Head of caudate nucleus (tissue), 42 donors: ENCODE measurements around the gene NPIPB8.
"Not testable (repeated sequence)": the region's sequence is repeated elsewhere in the genome, so short reads cannot be mapped to it uniquely, and the experiment has no call there.

Experiments used
- DNase-seq, 42 donors: peaks; one replicate each; pipeline versions ENCODE4 v3.0.0 to v3.0.0-alpha.2; 2020 to 2021; ENCODE audit warnings: mixed read lengths in 7 of 42
- intact Hi-C: fragments of 100-400 bp; cut with DNase I; formaldehyde crosslinking; loops from one replicate; pipeline ENCODE4 v1.15.0; 2022

The NPIPB8 gene

GRCh38 chr16:28637765-28638164, at the start of gene NPIPB8:
Gene NPIPB8 (plus strand): TSS chr16:28638065. CDS start chr16:28638361, 296 bp downstream.
- intact Hi-C loops, DNase-seq: not testable (repeated sequence)

GRCh38 chr16:28589069-28589468, 48.8 kb upstream of the NPIPB8 start:
- no peak for DNase-seq
- intact Hi-C loops, result no loop called here

DNA sequence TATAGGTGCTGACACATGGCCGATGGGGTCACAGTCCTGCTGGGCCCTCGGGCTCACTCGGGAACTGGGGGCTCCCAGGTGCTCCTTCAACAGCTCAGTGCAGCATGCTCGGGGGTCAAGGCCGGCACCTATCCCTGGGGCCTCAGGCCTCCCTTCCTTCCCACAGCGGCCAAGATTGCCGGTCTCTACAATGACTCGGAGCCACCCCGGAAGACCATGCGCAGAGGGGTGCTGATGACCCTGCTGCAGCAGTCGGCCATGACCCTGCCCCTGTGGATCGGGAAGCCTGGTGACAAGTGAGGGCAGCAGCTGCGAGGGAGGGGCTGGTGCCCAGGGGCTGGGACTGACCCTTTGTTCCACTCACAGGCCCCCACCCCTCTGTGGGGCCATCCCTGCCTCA, 47.9 kb upstream of the NPIPB8 start:
- no peak for DNase-seq
- intact Hi-C loops, result no loop called here

GRCh38 chr16:28590384-28591340, 47.2 kb upstream of the NPIPB8 start:
- intact Hi-C loops, result no loop called here
- no peak for DNase-seq

DNA sequence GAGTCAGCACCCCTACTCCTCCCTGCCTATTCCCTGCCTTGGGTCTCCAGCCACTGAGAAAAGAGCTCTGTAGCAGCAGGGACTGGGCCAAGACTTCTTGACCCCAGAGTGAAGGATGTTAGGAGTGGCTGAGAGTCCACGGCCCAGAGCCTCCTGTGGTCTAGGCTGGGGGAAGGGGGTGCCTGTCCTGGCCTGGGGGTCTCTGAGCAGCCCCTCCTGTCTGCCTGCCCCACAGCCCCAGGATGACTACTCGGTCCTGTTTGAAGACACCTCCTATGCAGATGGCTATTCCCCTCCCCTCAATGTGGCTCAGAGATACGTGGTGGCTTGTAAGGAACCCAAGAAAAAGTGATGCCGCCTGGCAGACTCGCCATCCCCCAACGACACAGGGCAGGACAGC, 46.5 kb upstream of the NPIPB8 start:
- intact Hi-C loops, result no loop called here
- no peak for DNase-seq

DNA sequence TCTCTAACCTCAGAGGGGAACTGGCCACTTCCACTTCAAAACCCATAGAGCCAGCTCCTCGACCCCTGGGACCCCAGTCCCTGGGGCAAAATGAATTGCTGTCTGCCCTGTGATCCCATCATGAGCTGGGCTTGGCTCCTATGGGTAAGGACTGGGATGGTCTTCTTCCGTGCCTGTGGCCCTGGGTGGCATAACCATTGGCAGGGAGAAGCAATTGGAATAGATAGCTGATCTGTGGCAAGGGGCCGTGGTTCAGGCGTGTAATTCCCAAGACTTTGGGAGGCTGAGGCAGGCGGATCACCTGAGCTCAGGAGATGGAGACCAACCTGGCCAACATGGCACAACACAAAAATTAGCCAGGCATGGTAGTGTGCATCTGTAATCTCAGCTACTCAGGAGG, 45.4 kb upstream of the NPIPB8 start:
- no peak for DNase-seq
- intact Hi-C loops, result no loop called here

DNA sequence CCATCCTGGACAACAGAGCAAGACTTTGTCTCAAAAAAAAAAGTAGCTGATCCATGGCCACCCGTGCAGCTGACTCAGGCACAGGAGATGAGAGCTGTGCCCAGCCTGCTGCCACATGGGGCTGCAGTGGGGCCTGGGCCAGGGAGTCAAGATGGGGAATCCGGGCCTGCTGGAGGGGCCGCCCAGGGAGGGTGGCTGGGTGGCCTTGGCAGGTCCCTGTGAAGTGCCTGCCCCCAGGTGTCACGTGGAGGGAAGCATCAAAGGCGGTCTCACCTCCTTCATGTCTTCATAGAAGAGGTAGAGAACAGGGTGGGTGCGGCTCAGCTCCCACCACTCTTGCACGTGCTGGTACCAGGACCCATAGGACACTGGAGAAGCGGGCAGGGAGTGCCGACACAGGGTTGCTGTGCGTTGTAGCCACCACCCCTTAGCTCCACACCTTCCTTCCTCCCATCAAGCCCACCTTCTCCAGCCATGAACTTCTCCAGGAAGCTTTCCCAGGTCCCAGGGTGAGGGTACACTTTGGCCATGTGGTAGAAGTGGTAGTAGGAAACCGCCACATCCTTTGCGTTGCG, 44.8 kb upstream of the NPIPB8 start:
- intact Hi-C loops, result no loop called here
- DNase-seq, result no peak

DNA sequence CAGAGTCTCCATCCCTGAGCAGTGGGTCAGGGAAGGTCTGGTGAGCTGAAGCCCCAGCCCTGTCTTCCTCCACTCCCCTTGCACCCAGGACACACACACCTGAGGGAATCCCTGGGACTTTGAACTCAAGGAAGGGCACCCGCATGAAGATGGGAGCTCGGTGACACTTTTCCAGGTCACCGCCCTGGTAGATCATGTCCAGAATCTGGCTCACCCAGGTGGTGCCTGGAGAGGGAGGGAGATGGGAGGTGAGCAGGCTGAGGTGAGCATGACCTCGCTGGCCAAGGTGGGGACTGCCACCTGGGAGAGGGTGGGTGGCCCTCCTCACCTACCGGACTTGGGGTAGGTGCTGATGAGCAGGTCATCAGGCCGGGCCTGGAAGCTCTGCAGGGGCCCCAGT, 42.4 kb upstream of the NPIPB8 start:
- DNase-seq, intact Hi-C loops: not testable (repeated sequence)

DNA sequence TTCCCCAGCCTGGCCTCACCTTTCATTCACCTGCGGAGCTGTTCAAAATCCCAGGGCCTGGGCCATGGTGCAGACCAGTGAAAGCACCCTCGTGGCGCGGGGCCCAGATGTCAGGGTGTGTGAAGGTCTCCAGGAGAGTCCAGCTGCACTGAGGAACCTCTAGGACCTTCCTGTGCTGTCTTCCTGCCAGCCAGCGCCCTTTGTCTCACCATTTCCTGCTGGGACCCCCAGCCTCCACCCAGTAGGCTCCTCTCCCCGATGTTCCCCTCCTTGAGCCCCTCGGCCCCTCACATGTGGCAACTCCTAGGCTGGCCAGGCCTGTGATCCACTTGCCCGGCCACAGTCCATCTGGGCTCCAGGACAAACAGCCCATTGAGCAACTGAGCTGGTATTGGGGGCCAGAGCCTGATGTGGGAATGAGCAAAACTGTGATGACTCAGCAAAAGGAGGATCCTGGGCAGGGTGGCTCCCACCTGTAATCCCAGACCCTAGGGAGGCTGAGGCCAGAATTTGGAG, 41.7 kb upstream of the NPIPB8 start:
- DNase-seq, result no peak

GRCh38 chr16:28596840-28597691, 40.8 kb upstream of the NPIPB8 start, which contains the start of gene SULT1A2:
Gene SULT1A2 (minus strand): TSS chr16:28597050. CDS start chr16:28595930, 1,120 bp downstream.
- intact Hi-C loops, result no loop called here
- DNase-seq, result no peak

More for the DNA sequence above, 41.7 kb upstream of the NPIPB8 start:
- intact Hi-C loops, result no loop called here

- DNase-seq, result no peak
- intact Hi-C loops, result no loop called here
Measured at GRCh38 chr16:28597692-28598261, 40.1 kb upstream of the NPIPB8 start.

DNA sequence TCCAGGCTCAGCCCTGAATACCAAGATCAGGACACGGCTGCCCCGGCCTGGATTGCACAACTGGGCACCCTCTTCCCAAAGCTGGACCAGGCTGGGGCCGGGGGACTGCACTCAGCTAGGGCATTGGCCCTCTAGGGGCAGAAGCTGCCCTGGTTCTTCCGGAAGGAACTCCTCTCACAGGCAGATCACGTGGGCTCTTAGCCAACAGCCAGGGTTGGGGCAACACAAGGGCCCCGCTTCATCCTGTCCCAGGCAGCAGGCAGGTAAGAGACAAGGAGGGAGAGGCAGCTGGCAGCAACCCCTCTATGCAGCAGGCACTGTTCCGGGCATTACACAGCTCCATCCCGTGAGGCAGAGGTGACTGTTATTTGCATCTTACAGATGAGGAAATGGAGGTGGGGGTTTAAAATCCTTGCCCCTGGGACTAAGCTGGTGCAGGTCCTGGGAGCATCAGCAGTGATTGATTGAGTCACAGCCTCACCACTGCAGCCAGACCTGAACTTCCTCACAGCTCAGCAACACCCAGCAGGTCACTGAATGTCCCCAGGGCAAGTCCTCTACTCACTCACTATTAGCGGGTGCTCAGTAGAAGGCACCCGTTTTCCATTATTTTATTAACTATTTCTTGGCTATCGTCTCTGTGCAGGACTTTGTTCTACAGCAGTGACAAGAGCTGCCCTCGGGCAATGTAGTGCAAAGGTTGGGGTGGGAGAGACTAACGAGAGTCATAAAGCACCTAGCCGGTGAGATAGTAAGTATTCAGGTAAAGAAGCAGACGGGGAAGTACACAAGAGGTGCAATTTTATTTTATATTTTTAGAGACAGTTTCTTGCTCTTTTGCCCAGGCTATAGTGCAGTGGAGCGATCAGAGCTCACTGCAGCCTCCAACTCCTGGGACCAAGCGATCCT, 38.2 kb upstream of the NPIPB8 start:
- DNase-seq, intact Hi-C loops: not testable (repeated sequence)

GRCh38 chr16:28600965-28601364, 36.9 kb upstream of the NPIPB8 start:
- DNase-seq, intact Hi-C loops: not testable (repeated sequence)

DNA sequence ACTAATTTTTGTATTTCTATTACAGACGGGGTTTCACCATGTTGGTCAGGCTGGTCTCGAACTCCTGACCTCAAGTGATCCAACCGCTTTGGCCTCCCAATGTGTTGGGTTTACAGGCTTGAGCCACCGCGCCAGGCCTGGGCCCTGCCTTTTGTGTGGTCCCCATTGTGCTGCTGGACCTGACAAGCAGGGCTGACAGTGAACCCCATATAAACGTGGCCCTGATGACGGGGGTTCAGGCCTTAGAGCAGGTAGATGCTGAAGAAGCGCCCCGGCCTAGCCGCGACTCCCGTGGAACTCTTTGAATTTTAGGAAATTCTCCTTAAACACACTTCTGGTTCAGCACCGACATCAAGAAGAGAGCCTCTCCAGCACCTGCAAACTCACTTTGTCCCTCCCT, 36.3 kb upstream of the NPIPB8 start:
- DNase-seq, result peak in 1 of 42 donors; percentile 17
- intact Hi-C loops, result not testable (repeated sequence)

GRCh38 chr16:28602062-28602461, 35.8 kb upstream of the NPIPB8 start:
- DNase-seq, intact Hi-C loops: not testable (repeated sequence)

GRCh38 chr16:28602529-28602928, 35.3 kb upstream of the NPIPB8 start:
- DNase-seq, result peak in 1 of 42 donors; percentile 10
- intact Hi-C loops, result no loop called here

DNA sequence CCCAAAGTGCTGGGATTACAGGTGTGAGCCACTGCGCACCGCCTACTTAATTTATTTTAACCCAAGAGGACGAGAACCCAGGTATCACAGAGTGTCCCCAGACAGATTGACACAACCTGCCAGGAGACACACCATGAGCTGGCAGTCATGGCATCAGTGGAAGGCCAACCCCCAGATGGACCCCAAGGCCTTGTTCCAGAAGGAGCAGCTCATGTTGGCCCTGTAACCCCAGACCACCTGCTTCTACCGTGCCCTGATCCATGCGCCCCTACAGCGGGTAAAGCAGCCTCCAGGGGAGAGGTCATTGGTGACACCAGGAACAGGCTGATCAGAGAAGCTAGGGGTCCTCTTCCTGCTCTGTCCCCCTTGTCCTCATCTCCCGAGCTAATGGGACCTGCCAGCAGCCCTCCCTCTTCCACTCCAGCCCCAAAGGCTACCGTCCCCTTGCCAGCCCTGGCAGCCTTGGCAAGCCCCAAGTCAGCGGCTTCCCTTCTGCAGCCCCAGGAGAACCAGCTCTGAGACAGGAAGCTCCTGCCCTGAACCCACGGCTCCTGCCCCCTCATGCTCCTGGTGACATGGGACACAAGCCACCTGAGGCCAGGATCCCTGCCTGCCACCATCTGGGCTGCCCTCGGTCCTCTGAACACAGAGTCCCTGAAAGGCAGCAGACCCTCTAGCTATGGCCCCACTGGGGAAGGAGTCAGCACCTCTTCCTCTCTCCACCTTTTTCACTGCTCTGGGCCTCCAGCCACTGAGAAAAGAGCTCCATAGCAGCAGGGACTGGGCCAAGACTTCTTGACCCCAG, 34.3 kb upstream of the NPIPB8 start:
- intact Hi-C loops, result no loop called here

More for the DNA sequence above, 34.3 kb upstream of the NPIPB8 start:
- DNase-seq, result no peak
